Myocyte (in vitro differentiated cells): ENCODE measurements around the gene MCM7. TPM values are rescaled to one million over a fixed set of nuclear protein-coding genes. Genes with fewer than 3 reads are reported as not detected.

Experiments used
- DNase-seq: peaks from one replicate; pipeline ENCODE4 v3.0.0-alpha.2; 2012; ENCODE audit warnings: low read depth
- total RNA-seq: library from RNA; depleted of rRNA; stranded (reverse); fragments of >200 nt; gene quantifications from 2 replicates; pipeline ENCODE4 v1.2.3, GENCODE V29; 2014

MCM7 gene
- total RNA-seq, 1 donor from 2014 or later, result 23.2 TPM

DNA sequence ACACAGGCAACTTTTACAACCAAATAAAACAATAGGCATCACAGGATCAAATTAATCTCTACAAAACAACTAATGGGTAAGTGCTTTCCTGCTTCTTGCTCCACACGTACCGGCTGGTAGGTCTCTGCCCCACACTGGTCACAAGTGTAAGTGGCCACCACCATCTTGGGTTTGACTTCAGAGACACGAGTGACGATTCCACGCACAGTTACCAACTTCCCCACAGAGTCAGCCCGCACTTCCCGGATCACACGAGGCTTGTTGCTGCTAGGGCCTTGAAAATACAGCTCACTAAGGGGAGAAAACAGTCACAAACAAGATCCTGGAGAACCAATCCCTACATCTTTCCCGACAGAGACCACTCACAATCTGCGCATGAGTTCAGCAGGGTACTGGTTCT is 2.3 kb downstream of the MCM7 start:
- DNase-seq, result no peak

DNA sequence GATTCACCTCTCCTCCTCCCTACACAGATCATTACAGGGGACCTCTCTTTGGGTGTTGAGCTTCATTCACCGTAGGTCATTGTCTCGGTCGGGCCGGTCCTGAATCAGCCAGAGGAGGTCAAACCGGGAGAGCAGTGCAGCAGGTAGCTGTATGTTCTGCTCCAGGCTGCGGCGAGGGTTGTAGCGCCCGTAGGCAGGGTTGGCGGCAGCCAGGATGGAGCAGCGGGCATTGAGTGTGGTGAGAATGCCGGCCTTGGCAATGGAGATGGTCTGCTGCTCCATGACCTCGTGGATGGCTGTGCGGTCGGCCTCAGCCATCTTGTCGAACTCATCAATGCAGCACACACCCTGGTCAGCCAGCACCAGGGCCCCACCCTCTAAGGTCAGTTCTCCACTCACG is 5.5 kb downstream of the MCM7 start:
- DNase-seq, result no peak

DNA sequence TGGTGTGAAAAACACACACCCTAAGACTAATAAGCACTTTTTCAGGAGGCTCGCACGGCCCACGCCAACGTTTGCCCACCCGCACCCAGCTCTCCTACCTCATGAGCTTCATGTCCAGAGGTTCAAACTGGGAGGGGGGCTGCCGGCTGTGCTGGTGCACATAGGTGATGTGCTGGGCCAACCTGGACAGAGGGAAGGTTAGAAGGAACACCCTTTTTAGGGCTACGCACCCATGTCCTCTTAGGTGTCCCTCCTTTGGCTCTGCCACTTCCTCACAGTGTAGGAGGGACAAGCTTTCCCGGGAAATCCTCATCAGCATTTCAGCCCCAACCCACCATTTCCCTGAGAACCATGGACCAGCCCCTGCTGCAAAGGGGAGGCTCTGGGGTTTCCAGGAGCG is 5.9 kb downstream of the MCM7 start:
- DNase-seq, result no peak

DNA sequence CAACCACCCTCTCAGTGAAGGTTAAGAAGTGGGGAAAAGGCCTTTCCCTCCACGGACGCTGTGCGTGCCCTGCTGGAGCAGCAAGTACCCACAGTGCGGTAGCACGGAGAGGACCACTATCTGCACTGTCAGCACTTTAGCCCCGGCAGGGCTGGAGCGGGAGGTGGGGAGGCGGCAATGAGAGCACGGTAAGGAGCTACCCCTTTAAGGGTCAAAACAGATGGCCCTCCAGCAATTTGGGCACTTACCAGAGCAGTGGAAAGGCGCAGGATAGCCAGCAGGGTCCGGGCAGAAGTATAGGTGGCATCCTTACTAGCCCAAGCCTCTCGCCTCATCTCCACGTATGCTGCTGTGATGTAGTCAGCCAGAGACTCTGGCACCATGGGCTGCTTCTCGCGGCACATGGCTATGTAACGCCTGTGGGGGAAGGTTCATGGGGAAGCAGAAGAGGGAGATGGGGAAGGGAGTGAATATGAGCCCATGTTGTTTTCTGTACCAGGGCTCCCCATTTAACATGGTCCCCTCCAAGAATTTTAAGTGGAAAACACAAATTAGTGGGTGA is 7.2 kb downstream of the MCM7 start:
- no peak for DNase-seq

DNA sequence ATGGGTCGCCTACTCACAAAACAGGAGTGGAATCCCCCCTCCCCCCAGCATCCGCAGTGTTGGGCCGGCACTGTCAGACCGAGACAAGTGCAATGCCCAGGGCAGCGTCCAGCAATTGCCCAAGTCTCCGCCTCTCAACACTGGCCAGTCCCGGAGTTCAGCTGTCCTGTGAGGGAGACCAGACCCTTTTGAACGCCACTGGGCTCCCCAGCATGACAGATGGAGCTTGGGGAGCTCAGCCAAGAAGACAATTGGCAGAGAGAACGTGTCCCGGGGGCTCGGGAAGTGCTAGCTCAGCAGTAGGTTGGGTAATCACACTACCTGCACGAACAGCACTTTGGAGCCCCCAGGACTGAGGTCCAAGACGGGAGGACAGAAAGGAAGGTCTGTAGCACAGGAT is 7.7 kb downstream of the MCM7 start:
- peak; percentile 82 for DNase-seq

DNA sequence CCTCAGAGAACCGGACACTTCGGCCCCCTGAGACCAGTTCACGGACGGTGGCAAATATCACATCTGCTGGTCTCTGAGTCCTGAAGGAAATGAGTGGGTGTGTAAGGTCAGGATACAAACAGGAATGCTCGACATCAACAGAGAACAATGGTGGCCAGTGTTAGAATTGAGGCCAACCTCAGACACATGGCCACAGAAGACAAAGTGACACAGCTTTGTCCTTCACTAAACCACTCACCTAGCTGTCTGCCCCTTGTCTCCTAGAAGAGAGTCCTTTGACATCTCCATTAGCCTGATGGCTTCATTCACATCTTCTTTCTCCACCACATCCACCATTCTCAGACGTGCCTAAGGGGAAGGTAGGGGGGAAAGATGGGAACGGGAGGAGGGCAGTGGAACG is 8.1 kb downstream of the MCM7 start:
- no peak for DNase-seq

DNA sequence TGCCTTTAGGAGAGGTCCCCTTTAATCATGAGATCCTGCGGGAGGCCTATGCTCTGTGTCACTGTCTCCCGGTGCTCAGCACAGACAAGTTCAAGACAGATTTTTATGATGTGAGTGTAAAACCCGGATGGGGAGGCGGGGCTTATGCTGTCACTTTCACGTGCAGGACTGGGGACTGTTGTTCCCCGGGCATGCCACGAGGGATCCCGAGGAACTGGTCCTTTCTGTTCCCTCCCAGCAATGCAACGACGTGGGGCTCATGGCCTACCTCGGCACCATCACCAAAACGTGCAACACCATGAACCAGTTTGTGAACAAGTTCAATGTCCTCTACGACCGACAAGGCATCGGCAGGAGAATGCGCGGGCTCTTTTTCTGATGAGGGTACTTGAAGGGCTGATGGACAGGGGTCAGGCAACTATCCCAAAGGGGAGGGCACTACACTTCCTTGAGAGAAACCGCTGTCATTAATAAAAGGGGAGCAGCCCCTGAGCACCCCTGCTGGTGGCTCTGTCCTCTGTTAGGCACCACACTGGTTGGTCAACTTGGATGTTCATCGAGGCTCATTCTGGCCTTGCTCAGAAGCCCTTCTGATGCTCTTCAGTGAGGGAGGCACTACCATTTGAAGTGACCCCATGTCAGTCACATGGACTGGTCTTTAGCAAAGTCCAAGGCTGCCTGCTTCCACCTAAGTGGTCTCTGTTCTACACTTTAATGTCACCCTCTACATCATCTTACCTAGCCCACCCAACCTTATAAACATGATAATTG is 9.6 kb downstream of the MCM7 start:
- DNase-seq, result no peak

DNA sequence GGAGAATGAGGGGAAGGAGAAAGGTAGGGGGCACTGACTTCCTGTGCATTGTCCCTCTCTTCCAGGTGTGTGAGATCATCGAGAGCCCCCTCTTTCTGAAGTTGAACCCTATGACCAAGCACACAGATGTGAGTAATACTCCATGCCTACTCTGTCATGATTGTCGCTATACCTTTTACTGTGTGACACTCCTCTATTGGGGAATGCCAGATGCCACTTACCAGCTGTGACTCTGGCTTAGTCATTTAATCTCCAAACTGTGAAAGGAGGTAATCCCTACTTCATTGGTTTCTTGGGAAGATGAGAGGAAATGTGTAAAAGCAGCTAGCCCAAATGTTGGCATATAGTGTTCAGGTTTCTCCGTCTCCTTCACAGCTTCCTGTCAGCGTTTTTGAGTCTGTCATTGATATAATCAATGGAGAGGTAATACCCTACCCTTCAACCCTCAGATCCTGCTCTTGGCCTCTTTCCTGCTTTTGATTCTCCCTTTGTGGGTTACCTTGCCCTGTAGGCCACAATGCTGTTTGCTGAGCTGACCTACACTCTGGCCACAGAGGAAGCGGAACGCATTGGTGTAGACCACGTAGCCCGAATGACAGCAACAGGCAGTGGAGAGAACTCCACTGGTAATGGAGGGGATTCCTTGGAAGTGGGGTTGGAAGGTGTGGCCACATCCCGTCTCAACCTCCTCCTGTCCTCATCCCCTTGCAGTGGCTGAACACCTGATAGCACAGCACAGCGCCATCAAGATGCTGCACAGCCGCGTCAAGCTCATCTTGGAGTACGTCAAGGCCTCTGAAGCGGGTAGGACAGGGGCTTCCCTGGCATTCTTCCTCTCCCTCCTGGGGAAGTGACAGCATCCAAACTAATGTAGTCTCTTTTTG is 10.4 kb downstream of the MCM7 start:
- DNase-seq, result no peak

DNA sequence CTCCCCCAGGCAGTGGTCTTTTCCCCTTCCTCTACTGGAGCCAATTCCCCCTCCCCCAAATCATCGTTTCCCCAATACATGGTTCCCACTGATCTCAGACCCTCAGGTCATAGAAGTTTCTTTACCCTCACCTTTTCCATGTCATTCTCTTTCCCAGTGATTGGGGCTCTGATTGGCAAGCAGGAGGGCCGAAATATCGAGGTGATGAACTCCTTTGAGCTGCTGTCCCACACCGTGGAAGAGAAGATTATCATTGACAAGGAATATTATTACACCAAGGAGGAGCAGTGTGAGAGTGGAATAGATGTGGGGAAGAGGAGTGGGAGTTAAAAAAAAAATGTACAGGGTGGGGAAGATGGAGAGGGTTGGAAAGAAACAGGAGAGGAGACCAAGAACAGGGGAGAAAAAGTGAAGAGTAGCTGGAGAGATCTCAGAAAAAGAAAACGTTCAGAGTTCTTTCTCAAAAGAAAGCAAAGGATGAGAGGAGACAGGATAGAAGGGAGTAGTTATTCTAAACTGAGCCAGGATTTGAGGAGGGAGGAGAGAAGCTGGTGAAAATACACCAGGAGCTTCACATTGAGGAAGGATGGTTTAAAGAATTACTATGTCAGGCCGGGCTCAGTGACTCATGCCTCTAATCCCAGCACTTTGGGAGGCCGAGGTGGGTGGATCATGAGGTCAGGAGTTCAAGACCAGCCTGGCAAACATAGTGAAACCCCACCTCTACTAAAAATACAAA is 11.6 kb downstream of the MCM7 start:
- DNase-seq, result no peak

DNA sequence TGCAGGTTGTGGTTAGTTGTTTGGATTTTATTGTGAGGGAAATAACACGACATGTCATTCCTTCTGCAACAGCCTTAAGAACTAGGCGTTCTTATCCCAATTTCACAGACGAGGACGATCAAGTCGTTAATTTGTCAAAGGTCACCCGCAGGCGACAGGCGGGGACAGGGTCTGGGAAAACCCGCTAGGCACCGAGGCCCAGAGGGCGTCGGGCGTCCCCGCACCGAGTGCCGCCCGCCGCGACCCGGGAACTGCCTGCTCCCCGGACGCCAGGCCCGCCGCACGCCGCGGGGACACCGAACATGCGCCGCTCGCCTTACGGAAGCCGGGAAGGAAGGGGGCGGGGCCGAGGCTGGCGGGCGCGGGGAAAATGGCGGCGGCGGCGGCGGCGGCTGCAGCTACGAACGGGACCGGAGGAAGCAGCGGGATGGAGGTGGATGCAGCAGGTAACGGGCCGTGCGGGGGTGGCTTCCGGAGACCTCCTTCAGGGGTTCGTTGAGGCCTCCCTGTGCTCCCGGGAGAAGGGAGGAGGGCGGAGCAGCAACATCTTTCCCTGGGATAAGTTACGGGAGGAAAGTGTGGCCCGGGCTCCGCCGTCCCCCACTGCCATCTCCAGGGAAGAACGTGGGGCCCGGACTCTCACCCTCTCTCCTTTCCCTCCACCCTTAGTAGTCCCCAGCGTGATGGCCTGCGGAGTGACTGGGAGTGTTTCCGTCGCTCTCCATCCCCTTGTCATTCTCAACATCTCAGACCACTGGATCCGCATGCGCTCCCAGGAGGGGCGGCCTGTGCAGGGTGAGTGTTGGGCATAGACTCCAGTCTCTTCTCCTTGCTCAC is 12.4 kb downstream of the MCM7 start, which contains the start of gene COPS6:
COPS6 (plus strand) TSS at position 349 of the 837 bp plus-strand sequence; CDS start at position 371, 22 bp downstream.
- peak; percentile 90 for DNase-seq

DNA sequence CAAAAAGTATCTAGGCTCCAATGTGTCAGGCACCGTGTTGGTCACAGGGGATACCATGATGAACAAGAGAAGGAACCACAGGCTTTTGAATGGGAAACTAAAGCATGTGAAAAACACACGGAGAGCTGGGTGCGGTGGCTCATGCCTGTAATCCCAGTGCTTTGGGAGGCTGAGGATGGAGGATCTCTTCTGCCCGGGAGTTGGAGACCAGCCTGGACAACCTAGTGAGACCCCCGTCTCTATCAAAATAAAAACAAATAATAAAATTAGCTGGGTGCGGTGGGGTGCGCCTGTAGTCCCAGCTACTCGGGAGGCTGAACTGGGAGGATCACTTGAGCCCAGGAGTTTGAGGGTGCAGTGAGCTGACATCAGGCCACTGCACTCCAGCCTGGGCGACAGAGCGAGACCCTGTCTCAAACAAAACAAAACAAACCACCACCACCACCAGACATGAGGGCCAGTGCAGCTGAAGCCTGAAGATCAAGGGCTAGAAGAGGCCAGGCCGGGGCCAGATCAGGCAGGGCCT is 13.0 kb downstream of the MCM7 start:
- DNase-seq, result no peak

DNA sequence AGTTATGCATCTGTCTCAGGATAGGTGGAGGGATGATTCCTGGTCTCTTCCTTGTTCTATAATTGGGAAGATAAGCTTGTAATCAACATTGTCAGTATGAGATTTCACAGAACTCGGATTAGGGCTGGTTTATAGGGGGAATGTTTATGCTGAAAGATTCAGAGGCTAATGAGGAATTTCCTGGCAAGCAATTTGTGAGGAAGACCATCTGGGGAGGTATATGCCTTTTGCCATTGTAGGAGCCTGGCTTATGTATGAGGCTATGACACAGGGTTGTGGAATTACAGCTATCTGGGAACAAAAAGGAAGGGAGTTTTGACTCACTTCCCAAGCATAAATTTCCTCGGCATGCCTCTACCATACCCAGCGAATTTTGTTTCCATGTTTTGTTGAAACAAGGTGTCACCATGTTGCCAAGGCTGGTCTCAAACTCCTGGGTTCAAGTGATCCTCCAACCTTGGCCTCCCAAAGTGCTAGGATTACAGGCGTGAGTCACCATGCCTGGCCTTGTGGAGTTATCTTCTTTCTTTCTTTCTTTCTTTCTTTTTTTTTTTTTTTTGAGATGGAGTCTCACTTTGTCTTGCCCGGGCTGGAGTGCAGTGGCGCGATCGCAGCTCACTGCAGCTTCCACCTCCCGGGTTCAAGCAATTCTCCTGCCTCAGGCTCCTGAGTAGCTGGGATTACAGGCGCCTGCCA is 14.0 kb downstream of the MCM7 start:
- DNase-seq, result peak; percentile 43

DNA sequence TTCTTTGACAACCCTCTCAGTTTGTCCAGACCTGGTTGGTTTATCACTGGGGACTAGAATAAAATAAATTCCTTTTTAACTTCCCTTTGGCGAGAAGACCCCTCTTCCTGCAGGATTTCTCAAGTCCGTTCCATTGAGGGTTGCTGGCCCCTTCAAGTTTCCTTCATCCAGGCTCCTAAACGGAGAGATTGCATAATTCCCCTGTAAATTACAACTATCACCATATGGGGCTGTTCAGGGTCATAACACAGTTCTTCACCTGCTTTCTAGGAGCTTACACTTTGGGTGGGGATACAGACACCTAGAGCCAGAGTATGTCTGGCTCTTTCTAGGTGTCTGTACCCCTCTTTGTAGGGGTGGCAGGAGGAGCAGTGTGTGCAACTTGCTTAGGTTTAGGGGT is 15.7 kb downstream of the MCM7 start:
- no peak for DNase-seq

DNA sequence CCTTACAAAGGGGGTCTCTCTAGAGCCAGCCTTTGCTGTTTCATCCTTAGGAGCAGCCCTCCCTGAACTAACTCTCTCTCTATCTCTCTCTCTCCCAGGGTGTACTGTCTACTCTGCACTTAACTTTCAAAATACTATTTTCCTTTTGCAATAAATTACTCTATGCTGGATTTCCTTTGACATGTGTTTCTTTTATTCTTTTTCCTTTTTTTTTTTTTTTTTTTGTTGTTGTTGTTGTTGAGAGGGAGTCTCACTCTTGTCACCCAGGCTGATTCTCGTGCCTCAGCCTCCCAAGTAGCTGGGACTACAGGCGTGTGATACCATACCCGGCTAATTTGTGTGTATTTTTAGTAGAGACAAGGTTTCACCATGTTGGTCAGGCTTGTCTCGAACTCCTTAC is 18.2 kb downstream of the MCM7 start:
- DNase-seq, result no peak

DNA sequence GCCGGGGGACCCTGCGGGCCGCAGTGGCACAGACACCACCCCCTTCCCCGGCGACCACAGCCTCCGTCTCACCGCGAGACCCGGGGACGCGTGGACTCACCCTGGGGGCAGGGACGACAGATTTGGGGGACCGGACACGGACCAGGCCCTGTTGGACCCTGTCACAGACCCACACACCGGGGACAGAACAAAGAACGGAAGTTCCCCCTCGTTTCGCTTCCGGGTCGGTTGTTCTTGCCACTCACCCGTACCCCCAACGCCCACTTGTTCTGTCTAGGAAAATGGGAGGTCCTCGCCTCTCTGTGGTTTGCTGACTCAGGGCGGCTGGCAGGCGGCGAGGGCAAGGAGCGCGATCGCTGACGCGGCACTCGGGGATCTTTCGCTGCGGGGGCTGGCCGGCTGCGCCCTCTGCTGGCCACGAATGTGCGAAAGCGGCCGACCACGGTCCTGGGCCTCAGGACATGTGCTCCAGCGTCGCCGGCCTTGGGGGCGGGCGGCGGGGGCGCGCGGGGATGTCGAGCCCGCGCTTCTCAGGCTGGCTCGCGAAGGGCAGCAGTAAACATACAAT is 19.6 kb downstream of the MCM7 start, which contains the start of gene ZNF3:
ZNF3 (minus strand) TSS at position 189 of the 568 bp plus-strand sequence. CDS start 4,366 bp downstream, outside the sequence.
- peak; percentile 100 for DNase-seq

DNA sequence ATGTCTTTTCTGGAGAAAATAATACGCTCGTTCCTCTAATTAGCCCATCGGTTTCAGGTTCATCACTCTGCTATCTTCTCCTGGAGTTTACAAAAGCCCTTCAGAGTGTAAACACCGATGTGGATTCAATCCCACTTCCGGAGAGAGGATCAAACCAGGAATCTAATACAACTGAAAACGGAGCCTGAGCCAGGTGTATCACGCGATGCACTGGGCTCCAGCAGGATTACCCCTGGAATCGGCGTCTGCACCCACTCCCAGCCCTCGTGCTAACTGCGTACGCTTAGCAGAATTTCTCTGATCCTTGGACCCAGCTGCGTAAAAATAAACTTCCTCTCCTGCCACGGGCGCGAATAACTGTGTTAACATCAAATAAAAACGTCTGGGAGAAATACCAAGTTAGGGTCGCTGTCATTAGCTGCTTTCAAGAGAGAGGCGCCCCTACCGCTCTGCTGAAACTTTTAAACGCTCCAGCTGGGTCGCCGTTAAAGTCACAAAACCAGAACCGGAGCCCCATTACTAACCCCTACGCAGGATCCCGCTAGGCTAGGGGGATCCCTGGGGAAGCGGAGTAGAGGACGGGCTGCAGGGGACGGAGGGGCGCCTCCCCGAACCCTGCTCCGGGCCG is 20.2 kb downstream of the MCM7 start:
- peak; percentile 46 for DNase-seq

DNA sequence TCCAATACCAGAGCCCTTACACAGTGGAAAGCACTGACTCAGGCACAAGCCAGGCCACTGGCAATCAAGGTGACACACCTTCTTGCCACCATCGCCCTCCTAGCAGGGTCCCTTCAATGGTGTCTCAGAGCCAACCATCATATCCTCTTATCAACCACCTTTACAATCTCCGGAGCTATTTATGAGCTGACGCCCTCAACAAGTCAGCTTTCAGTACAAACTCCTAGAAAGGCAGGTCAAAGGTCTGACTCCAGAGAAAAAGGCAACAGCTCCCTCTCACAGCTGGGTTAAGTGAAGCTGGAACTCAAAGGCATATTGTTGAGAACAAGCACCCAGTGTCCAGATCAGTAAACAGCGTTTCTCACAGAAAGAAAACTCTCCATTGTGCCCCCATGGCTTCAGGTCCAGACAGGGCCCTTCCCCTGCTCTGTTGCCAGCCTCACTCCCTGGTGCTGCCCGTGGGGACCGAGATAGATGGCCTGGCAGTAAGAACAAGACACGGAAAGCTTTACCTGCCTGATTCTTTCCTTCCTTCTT is 22.1 kb downstream of the MCM7 start:
- no peak for DNase-seq

DNA sequence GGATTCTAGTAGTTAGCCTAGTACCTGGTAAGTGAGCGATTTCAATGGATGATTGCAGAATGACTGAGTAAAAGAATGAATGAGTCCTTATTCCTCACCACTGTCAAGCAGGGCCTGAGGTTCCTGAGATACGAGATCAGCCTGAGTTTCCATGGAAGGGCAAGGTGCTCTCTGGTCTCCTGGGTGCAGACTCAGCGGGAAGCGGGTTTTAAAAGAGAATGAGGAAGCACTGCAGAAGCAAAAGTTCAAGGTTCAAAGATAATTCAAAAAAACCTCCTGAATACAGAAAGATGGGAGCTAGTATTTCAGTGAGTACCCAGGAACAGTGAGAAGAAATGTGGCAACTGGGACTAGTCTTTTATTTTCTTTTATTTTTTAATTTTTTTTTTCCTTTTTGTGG is 24.0 kb downstream of the MCM7 start:
- no peak for DNase-seq
